Activated CD8-positive, alpha-beta memory T cell treated with anti-CD3 and anti-CD28 coated beads, Interleukin-2, amount 50 U/mL, for 24 hours (primary cell): ENCODE measurements around the gene PCNA.
"Not testable (repeated sequence)": the region's sequence is repeated elsewhere in the genome, so short reads cannot be mapped to it uniquely, and the experiment has no call there.

Experiments used
- DNase-seq: peaks from one replicate; pipeline ENCODE4 v3.0.0-alpha.2; 2020; ENCODE audit errors: extremely low read depth

Gene PCNA

DNA sequence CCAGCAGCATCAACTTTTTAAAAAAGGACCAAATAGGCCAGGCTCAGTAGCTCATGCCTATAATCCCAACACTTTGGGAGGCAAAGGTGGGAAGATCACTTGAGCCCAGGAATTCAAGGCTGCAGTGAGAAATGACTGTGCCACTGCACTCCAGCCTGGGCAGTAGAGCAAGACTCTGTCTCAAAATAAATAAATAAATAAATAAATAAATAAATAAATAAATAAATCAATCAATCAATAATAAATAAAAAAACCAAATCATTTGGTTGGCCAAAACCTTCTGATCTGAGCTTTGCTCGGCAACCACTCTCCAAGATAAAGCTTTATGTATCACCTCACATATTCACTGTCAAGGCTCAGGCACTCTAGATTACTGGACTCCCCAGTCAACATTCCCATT, 20.7 kb downstream of the PCNA start:
- not testable (repeated sequence) for DNase-seq

DNA sequence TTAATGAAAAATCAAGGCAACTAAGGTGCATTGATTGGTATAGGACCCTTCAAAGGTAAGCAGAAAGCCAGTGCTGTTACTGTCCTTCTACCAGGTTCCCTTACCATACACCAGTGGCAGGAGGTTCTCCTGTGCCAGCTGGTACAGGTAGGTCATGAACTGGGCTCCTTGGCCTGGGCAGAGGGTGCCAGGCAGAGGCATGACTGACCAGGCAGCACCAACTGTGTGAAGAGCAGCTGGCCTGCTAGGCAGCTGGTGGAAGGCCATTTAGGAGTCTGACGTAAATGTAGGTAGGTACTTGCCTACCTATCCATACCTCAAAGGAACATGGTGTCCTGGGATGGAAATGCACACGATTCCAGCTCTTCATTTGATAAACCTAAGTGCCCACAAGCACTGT, 23.3 kb downstream of the PCNA start:
- DNase-seq, result no peak

GRCh38 chr20:5095931-5096330, 23.8 kb downstream of the PCNA start:
- DNase-seq, result no peak

GRCh38 chr20:5095454-5095853, 24.3 kb downstream of the PCNA start:
- DNase-seq, result no peak

DNA sequence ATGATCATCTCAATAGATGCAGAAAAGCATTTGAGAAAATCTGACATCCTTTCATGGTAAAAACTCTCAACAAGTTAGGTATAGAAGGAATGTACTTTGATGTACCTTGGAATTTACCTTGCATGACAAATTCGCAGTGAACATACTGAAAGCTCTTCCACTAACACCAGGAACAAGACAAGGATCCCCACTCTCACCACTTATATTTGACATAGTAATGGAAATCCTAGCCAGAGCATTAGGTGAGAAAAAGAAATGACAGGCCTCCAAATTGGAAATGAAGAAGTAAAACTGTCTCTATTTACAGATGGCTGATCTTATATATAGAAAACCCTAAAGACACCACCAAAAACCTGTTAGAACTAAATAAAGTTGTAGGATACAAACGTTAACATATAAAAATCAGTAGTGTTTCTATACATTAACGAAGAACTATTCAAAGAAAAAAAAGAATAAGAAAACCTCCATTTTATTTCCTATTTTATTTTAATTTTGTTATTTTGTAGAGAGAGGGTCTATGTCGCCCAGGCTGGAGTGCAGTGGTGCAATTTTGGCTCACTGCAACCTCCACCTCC, 26.9 kb downstream of the PCNA start:
- no peak for DNase-seq

DNA sequence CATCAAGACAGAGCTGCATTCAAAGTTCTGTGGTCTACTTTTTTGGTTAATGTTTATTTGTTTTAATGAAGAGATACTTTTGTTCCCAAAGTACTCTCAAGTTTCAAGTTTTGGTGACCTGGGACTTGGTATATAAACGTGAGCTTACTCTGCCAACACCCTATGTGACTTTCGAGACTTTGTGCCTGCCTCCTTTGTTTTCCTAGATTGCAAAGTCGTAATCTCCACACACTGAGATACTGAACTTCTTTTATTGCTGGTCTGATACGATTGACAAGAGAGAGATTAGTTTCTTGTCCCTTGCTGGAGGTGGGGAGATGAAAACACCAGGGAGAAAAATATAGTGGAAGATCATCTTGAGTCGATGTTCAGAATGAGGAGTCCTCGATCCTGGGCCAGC, 27.9 kb downstream of the PCNA start:
- no peak for DNase-seq

GRCh38 chr20:5090191-5090590, 29.6 kb downstream of the PCNA start:
- no peak for DNase-seq

DNA sequence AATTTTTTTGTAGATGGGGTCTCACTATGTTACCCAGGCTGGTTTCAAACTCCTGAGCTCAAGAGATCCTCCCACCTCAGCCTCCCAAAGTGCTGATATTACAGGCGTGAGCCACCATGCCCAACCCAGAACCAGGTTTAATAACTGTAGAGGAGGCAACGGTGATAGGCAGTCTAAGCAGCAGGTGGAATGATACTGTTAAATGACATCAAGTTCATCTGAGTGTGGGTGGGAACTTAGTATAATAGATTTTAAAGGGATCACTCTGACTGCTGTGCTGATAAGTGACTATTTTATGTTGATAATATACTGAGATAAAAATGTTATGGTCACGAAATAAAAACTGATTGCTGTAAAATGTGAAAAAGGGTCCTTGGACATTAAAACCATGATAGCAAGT, 31.1 kb downstream of the PCNA start:
- DNase-seq, result no peak

- no peak for DNase-seq
Observed at GRCh38 chr20:5085380-5085779, 34.4 kb downstream of the PCNA start.

DNA sequence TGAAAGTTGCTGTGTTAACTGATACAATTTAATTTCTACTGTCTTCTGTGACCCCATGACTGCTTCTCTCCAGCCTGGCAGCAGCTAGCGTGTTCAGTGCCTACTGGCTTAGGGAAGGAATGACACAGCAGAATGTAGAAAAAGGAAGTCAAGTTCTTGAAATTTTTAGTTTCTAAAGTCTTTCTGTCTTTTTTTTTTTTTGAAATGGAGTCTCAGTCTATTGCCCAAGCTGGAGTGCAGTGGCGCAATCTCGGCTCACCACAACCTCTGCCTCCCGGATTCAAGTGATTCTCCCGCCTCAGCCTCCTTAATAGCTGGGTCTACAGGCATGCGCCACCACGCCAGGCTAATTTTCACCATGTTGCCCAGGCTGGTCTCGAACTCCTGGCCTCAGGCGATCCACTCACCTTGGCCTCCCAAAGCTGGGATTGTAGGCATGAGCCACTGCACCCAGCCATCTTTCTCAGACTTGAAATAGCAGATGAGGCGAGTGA, 39.3 kb downstream of the PCNA start:
- DNase-seq, result no peak

GRCh38 chr20:5078399-5078958, 41.3 kb downstream of the PCNA start:
- peak; percentile 47 for DNase-seq

DNA sequence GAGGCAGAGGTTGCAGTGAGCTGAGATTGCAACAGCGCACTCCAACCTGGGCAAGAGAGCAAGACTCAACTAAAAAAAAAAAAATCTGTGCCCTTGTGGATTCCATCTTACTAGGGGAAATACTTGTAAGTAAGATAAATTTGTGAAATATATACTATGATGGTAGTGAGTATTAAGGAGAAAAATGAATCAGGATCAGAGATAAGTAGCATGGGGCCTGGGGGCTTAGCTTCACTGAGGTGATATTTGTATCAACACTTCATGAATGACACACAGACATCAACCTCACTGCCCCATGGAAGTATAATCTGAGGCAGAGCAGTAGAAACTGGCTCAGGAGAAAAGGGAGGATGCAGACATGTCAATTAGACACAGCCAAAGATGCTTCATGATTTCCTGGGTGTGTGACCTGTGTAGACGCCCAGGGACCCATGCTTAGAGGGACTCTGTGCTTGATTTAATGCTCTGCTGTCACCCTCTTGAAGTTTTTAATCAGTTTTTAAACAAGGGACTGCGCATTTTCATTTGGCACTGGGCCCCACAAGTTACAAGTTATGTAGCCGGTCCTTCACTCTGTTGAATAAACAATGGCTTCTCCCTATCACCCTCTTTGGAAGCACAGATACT, 41.9 kb downstream of the PCNA start:
- no peak for DNase-seq

- not testable (repeated sequence) for DNase-seq
Observed at GRCh38 chr20:5076913-5077312, 42.8 kb downstream of the PCNA start.

DNA sequence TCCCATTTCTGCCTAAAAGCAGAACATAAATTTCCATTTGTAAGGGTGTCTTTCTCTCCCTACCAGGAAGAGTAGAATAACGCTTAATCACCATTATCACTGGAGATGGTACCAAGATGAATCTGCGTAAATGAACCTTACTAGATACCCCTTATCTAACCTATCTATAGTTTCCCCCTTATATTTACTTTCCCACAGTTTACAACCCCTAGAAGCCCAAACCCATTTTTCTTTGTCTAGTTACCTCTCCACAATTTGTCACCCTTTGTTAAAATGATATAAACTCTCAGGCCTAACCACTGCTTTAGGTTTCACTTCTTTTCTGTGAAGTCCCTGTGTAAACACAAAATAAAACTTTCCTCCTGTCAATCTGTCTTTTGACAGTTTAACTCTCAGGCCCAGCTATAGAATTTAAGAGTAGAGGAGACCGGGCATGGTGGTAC, 45.5 kb downstream of the PCNA start:
- DNase-seq, result no peak

DNA sequence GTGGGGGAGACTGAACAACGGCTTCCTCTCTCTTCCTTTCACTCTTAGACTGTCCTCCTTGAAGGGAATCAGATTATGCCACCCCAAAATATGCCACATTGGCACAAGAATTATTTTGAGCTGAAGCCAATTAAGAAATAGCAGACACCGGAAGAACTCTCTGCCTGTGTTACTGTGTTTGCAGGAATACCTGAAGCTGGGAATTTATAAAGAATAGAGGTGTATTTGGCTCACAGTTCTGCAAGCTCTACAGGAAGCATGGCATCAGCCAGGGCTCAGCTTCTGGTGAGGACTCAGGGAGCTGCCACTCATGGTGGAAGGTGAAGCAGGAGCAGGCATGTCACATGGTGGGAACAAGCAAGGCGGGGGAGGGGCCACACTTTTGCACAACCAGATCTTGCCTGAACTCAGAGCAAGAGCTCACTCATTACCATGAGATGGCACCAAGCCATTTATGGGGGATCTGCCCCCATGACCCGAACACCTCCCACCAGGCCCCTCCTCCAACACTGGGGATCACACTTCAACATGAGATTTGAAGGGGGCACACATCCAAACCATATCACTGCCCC, 46.0 kb downstream of the PCNA start:
- no peak for DNase-seq

- no peak for DNase-seq
Observed at GRCh38 chr20:5072756-5073659, 46.8 kb downstream of the PCNA start.

- not testable (repeated sequence) for DNase-seq
Observed at GRCh38 chr20:5071942-5072341, 47.8 kb downstream of the PCNA start.

DNA sequence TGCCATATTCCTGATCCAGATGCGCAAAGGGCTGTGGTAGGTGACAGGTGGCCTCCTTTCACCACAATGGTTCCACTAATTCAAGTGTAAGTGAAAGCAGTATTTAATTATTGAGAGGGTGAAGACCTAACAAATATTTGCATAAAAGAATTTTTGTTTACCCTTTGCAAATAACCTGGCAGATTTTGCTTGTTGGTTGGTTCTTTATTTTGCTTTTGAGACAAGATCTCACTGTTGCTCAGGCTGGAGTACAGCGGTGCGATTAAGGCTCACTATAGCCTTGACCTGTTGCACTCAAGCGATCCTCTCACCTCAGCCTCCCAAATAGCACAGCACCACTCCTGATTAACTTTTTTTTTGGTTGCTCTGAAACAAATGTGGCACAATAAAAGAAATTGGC, 49.2 kb downstream of the PCNA start:
- no peak for DNase-seq

- no peak for DNase-seq
Observed at GRCh38 chr20:5070081-5070480, 49.7 kb downstream of the PCNA start.

GRCh38 chr20:5069141-5069806, 50.5 kb downstream of the PCNA start:
- DNase-seq, result no peak

- DNase-seq, result no peak
Observed at GRCh38 chr20:5067877-5068645, 51.7 kb downstream of the PCNA start.
